ENCODE measurements around the gene WNT4. TPM values are rescaled to one million over a fixed set of nuclear protein-coding genes. Genes with fewer than 3 reads are reported as not detected.

The WNT4 gene
- total RNA-seq, 4 donors from 2014 or later = under 0.01 TPM; not detected in 3

DNA sequence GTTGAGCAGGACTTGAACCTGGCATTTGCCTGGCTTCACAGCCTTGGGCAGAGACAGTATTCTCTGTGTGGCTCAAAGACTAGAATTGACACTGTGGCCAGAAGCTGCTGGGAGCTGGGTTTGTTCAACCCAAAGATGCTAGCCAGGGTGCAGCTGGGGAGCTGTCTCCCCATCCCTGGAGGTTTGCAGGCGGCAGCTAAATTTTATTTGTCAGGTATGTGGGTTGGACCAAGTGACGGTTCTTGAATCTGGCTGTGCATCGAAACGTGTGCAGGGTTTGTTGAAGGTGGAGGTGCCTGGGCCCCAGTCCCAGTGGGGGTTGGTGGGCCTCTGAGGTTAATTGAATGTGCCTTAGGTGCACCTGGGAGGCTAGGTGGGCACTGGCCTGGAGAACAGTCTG lies 11.8 kb downstream of the WNT4 start:
- TF ChIP-seq, protein P1, sequence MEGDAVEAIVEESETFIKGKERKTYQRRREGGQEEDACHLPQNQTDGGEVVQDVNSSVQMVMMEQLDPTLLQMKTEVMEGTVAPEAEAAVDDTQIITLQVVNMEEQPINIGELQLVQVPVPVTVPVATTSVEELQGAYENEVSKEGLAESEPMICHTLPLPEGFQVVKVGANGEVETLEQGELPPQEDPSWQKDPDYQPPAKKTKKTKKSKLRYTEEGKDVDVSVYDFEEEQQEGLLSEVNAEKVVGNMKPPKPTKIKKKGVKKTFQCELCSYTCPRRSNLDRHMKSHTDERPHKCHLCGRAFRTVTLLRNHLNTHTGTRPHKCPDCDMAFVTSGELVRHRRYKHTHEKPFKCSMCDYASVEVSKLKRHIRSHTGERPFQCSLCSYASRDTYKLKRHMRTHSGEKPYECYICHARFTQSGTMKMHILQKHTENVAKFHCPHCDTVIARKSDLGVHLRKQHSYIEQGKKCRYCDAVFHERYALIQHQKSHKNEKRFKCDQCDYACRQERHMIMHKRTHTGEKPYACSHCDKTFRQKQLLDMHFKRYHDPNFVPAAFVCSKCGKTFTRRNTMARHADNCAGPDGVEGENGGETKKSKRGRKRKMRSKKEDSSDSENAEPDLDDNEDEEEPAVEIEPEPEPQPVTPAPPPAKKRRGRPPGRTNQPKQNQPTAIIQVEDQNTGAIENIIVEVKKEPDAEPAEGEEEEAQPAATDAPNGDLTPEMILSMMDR (IDR thresholded peaks at IDR 0.05; ENCODE audit: low read depth) = no peak

- TF ChIP-seq, protein P1 (IDR thresholded peaks at IDR 0.05; ENCODE audit: low read depth) = no peak
Observed at GRCh38 chr1:22129501-22130117, 13.3 kb downstream of the WNT4 start.

GRCh38 chr1:22128392-22128791 lies 14.5 kb downstream of the WNT4 start:
- TF ChIP-seq, protein P1 (IDR thresholded peaks at IDR 0.05; ENCODE audit: low read depth) = no peak

GRCh38 chr1:22127731-22128130 lies 15.2 kb downstream of the WNT4 start:
- TF ChIP-seq, protein P1 (IDR thresholded peaks at IDR 0.05; ENCODE audit: low read depth) = no peak

- TF ChIP-seq, protein P1 (IDR thresholded peaks at IDR 0.05; ENCODE audit: low read depth) = no peak
Observed at GRCh38 chr1:22127248-22127647, 15.6 kb downstream of the WNT4 start.

DNA sequence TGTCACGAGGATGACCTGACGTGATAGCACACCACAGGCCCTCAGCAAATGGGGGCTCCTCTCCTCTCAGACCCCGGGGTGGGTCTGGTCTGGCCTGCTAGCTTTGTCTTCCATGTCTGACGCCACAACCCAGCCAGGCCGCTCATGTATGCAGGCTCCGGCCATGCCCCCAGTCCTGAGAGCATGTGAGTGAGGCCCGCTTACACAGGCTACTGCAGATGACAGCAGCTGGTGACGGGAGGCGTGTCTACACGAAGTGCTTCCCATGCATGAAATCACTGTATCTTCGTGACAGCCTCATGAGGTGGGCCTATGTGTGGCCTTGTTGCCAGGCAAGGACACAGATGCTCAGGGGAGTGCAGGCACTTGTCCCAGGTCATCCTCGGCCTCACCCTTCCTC lies 16.4 kb downstream of the WNT4 start:
- TF ChIP-seq, protein P1 (IDR thresholded peaks at IDR 0.05; ENCODE audit: low read depth) = no peak

GRCh38 chr1:22124592-22125229 lies 18.2 kb downstream of the WNT4 start:
- TF ChIP-seq, protein P1 (IDR thresholded peaks at IDR 0.05; ENCODE audit: low read depth) = no peak
